Omental fat pad (tissue), 4 donors: ENCODE measurements around the gene GPA33. TPM values are rescaled to one million over a fixed set of nuclear protein-coding genes. Genes with fewer than 3 reads are reported as not detected.

ENCODE experiments used
- ATAC-seq: fragments of 150-250 bp; one replicate; pipeline ENCODE4 v1.9.1; 2016; ENCODE audit warnings: mild to moderate bottlenecking, moderate library complexity; ENCODE audit not compliant: low FRiP score
- DNase-seq: peaks from one replicate; pipeline ENCODE4 v3.0.0-alpha.2; 2019; ENCODE audit warnings: low spot score
- CTCF ChIP-seq, 3 donors: fragments of 450-650 bp; IDR thresholded peaks; one replicate each; pipeline ENCODE4 v1.5.1; 2016 to 2017; ENCODE audit warnings: antibody characterized with exemption in 3 of 3, mild to moderate bottlenecking in 3 of 3, moderate library complexity in 2 of 3
- small RNA-seq: library from RNA; depleted of rRNA; stranded (forward); fragments of <200 nt; gene quantifications from one replicate; pipeline ENCODE3, GENCODE V24; 2016
- total RNA-seq, 4 donors: library from RNA; depleted of rRNA; stranded (reverse); fragments of >200 nt; gene quantifications; one replicate each; pipeline ENCODE4 v1.1.0, GENCODE V29; 2016

Gene GPA33
- total RNA-seq, 4 donors from 2014 or later: 0.37 to 0.72 TPM; not detected in 2

- TF ChIP-seq CTCF (IDR thresholded peaks at IDR 0.05): no peak
- no peak for ATAC-seq
- DNase-seq: no peak
Measured at GRCh38 chr1:167016100-167016750, 74.0 kb downstream of the GPA33 start.

GRCh38 chr1:167013108-167013929, 76.9 kb downstream of the GPA33 start:
- ATAC-seq (no peak), DNase-seq (no peak)
- no peak for TF ChIP-seq CTCF (IDR thresholded peaks at IDR 0.05)

GRCh38 chr1:167012570-167012969, 77.6 kb downstream of the GPA33 start:
- TF ChIP-seq CTCF (IDR thresholded peaks at IDR 0.05): no peak
- ATAC-seq: no peak
- no peak for DNase-seq

GRCh38 chr1:167011560-167012191, 78.5 kb downstream of the GPA33 start:
- ATAC-seq: no peak
- TF ChIP-seq CTCF (IDR thresholded peaks at IDR 0.05): no peak

GRCh38 chr1:167003711-167004110, 86.5 kb downstream of the GPA33 start:
- no peak for TF ChIP-seq CTCF (IDR thresholded peaks at IDR 0.05)
- DNase-seq (no peak), ATAC-seq (no peak)

More at GRCh38 chr1:167011560-167012191, 78.5 kb downstream of the GPA33 start:
- DNase-seq: no peak

Small RNA genes lying within 50 kb of the gene (small RNA-seq; reads per million reads assigned to genes)
- 3.2 reads per million, percentile 63 among the genes with 10 or more reads in this experiment for gene RNA5SP65

Other genes starting within 250 kb of the GPA33 start
- gene TADA1, start 214.1 kb downstream of the GPA33 start, total RNA-seq: 1 to 10 TPM; 5.9 to 8.7 (median 6.8) TPM
- gene ILDR2, start 114.8 kb downstream of the GPA33 start, total RNA-seq: 10 to 100 TPM in 1 of 4 donors, 1 to 10 TPM in 2, not detected in 1; 3.5 to 15.3 (median 6.1) TPM
- under 1 TPM in 1 of 4 donors, not detected in 3; 0.37 TPM for gene MAEL, start 101.1 kb downstream of the GPA33 start, total RNA-seq
- gene STYXL2, start 3.7 kb upstream of the GPA33 start, total RNA-seq: under 1 TPM; 0.12 to 0.65 (median 0.36) TPM
- gene POU2F1, start 130.5 kb upstream of the GPA33 start, total RNA-seq: 10 to 100 TPM; 10.3 to 18.9 (median 13.5) TPM